ENCODE measurements around the gene IQSEC3. TPM values are rescaled to one million over a fixed set of nuclear protein-coding genes. Genes with fewer than 3 reads are reported as not detected.

IQSEC3 gene
- total RNA-seq, 2 donors from 2014 or later = 1.4 to 4.0 TPM

GRCh38 chr12:153080-153746, 86.6 kb downstream of the IQSEC3 start:
- ATAC-seq (peak; percentile 73 to 76), DNase-seq (peak; percentile 50)
- intact Hi-C loops (cut with DNase I) = no loop called here

- no peak for DNase-seq
- ATAC-seq = no peak
- intact Hi-C loops (cut with DNase I) = no loop called here
Measured at GRCh38 chr12:154058-154457, 87.5 kb downstream of the IQSEC3 start.

DNA sequence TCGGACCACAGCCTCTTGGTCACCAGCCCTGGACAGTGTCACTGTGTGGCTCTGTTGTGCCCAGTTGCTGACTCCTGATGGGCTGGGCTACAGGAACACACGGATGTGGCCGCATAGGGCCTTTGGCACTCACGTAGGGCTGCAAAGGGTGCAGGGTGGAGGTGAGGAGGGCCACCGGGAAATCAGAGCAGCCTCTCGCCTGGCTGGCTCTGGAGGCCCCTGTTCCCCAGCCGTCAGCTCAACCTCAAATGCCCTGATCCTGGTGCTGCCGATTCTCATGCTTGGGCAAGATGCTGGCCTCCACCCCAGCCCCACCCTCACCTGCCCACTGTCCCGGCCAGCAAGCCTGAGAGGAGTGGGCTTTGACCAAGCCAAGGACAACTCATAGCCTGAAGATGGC, 88.4 kb downstream of the IQSEC3 start:
- intact Hi-C loops (cut with DNase I) = no loop called here
- no peak for ATAC-seq
- no peak for DNase-seq

DNA sequence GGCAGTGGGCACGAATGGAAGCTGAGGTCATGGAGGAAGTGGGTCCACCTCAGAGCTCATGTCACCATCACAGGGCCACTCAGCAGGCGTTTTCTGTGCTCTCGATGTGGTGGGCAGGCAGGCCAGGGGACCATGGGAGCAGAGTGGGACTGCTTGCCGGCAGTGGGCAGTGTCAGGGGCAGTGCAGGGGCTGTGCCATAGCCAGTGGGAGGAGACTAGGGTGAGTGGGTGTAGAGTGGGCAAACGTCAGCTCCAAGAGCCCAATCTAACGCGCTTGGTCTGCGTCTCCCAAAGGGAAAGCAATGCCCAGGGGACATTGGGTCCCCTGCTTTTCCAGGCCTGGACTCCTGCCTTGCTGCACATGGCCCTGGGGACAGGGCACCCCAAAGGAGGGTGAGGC, 89.1 kb downstream of the IQSEC3 start:
- intact Hi-C loops (cut with DNase I) = no loop called here
- ATAC-seq = no peak
- no peak for DNase-seq

DNA sequence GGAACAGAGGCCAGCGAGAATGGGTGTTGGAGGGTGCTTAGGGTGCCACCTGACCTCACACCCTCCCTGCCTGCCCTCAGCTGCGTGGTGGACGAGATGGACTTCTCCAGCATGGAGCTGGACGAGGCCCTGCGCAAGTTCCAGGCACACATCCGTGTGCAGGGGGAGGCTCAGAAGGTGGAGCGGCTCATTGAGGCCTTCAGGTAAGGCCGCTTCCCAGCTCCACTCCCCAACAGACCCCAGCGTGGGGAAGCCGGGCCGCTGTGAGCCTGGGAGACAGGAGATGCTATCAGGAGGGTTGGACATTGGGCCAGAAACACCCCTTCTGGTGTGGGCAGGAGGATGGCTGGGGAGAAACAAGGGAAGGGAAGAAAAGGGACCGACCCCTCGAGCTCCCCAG, 90.4 kb downstream of the IQSEC3 start:
- intact Hi-C loops (cut with DNase I) = no loop called here
- ATAC-seq (no peak), DNase-seq (no peak)

DNA sequence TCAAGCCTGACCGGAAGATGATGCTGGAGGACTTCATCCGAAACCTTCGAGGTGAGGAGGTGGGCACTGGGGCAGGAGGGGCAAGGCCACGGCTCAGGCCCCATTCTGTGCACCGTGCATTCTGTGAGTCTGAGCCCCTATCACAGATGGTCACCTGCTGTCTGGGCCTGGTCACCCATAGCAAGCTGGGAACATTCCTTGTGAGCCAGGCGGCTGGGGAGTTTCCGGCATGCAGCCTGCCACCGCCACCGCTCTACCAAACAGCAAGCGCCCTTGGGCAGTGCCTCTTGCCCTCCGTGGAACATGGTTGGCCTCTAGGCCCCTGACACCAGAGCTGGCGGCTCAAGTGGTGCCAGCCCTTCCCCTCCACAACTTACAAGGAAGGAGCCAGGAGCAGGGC, 91.1 kb downstream of the IQSEC3 start:
- DNase-seq = no peak
- intact Hi-C loops (cut with DNase I) = no loop called here
- no peak for ATAC-seq

- intact Hi-C loops (cut with DNase I) = no loop called here
- ATAC-seq = no peak
- DNase-seq = no peak
Measured at GRCh38 chr12:159156-159782, 92.7 kb downstream of the IQSEC3 start.

DNA sequence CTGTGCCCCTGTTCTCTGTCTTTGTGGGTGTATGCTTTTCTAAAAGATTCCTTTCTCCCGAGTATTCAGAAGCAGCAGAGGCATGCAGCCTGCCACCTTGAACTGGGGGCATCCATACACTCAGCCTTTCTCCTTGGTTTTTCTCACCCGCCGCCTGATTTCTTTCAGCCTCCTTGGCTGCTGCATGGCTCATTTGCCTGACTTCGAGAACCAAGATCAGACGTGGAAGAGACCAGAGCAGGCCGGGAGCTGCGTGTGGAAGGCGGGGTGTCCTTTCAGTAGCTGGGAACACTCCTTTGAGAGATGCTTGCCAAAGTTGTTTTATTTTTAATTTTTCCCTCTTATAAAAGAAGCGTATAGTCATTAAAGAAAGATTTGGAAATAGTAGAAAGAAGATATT, 94.3 kb downstream of the IQSEC3 start:
- intact Hi-C loops (cut with DNase I) = no loop called here
- no peak for DNase-seq
- ATAC-seq = no peak

DNA sequence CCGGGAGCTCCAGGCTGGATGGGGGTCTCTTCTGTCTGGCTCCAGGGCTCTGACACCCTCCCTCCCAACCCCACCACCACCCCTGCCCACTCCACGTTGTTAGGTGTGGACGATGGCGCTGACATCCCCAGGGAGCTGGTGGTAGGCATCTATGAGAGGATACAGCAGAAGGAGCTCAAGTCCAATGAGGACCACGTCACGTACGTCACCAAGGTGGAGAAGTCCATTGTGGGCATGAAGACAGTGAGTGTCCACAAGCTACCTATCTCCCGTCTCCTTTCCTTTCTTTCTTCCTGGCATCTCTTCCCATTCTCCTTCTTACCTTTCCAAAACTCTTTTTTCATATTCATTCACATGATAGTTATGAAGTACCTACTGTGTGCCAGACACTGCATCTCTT, 95.3 kb downstream of the IQSEC3 start:
- ATAC-seq (no peak), DNase-seq (no peak)
- intact Hi-C loops (cut with DNase I) = no loop called here

DNA sequence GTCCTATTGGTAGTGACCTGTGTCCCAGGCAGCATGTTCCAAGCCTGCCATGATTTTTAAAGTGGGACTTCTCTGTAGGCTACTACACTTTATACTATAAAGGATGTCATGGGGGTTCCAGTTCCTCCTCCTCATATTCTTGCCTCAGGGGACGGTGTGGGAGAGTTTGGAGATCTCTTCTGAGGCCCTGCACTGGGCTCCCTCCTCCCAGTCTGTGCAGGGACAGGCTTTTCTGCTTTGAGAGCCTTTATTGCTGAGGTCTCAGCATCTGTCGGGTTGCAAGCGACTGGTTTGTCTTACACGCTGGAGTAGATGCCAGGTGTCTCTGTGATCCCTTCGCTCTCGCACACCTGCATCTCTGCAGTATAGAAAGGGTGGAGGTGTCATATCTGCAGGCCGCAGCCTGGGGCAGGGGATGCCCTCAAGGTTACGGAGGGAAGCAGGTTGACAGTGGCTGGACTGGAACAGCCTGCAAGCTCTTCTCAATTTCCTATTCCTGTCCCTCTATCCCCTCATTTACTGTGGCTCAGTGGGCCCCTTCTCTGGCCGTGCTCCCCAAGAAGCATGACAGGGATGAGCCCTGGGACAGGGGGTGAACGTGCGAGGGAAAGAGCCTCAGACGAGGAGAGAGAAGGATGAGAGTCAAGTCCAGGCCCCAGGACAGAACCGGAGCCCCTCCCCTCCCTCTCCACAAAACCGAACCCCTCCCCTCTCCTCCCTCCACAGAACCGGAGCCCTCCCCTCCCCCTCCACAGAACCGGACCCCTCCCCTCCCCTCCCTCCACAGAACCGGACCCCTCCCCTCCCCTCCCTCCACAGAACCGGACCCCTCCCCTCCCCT, 96.1 kb downstream of the IQSEC3 start:
- intact Hi-C loops (cut with DNase I) = no loop called here
- no peak for DNase-seq

GRCh38 chr12:163406-163986, 96.9 kb downstream of the IQSEC3 start:
- ATAC-seq (no peak), DNase-seq (no peak)
- intact Hi-C loops (cut with DNase I) = no loop called here

More for the DNA sequence above, 96.1 kb downstream of the IQSEC3 start:
- ATAC-seq = no peak

DNA sequence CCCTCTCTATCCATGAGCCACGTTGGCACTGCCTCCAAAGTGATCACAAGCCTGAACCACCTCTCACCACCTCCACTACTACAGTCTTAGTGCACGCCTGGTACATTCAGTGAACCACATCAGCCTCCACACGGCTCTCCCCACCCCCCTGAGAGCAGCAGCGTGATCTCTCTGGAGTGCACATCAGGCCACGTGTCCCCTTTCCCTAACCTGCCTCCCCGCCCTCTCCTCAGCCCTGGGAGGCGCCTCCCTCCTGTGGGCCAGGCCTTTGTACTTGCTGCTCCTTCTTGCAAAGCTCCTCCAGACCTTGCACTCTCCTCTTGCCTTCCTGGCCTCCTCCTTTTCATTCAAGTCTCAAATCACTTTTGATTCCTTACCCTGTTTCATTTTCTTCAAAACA, 97.6 kb downstream of the IQSEC3 start:
- intact Hi-C loops (cut with DNase I) = no loop called here
- ATAC-seq = no peak
- no peak for DNase-seq

DNA sequence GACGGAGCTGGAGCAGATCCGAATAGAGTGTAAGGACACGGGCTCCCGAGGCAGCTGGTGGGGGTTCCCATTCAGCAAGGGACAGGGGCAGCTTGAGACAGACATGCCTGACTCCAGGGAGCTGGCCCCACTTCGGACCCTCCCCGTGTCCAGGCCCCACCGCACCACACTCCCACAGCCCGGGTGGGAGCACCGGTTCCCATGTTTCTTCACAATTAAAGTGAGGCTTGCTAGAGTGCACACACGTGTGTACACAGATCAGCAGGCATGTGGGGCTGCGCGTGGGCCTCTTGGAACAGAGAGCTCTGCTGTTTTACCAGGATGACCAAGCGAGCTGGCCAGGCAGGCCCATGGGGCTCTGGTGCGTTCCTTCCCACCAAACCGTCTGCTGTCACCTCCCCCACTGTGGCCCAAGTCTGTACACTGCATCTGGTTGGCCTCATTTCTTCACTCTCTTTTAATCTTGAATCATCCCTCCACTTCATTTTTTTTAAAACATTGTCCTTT, 99.3 kb downstream of the IQSEC3 start:
- DNase-seq = no peak
- ATAC-seq = no peak

GRCh38 chr12:166425-167075, 100.0 kb downstream of the IQSEC3 start:
- no peak for ATAC-seq
- no peak for DNase-seq
- intact Hi-C loops (cut with DNase I) = no loop called here

More for the DNA sequence above, 99.3 kb downstream of the IQSEC3 start:
- intact Hi-C loops (cut with DNase I) = no loop called here

DNA sequence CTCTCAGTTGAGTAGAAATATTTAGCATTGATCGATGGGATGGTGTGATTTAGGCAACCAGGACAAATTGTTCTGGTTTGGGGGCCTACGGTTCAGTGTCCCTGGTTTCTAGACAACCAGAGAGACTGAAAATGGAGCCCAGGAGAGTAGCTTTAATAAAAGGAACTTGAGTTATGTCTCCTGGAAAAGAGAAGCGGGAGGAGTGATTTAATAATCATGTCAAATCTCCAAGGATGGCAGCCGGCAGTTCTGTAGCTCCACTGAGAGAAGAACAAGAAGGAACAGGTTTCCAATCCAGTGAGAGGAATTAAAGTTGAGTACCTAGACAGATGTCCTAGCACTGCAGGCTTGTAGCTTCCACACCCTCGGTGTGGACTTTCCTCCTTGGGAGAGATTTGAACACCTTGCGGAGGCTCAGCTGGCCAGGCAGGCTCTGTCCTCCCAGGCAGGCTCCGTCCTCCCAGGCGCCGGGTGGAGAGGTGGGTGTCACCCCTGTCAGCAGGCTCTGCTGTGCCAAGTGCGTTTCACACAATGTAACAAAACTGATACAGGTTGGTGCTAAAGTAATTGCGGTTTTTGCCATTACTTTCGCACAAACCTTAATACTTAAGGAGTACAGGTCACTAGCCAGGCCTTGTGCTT, 101.5 kb downstream of the IQSEC3 start:
- intact Hi-C loops (cut with DNase I) = no loop called here
- DNase-seq (no peak), ATAC-seq (no peak)

DNA sequence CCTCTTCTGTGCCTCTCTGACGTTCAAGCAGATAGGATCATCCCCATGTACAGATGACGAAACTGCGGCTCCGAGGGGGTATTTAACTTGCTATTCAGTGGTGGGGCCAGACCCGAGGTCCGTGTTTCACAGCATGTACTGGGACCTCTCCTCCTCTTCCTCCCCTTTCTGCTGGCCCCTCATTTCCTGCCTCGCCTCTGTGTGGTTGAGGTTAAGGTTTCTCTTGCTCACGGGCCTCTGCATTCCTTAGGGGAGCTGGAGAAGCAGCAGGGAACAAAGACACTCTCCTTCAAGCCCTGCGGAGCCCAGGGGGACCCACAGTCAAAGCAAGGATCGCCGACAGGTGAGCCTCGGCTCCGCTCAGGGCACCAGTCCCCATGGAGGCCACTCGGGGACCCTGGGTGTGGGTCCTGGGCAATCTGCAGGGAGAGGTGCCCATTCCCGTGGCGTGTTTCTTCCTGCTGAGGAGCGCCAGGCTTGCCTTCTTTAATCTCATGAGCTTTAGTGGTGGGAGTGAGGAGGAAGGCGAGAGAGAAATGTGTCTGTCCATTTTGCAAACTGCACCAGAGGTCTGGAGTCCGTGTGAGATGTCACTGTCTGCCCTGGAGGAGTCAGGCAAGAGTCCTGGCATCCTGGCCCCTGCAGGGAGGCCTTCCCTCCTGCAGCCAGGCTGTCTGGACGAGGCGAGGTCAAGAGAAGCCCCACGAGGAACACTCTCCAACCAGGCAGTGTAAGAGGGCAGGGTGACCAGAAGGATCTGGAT, 102.4 kb downstream of the IQSEC3 start:
- ATAC-seq (no peak), DNase-seq (no peak)

GRCh38 chr12:169528-170370, 103.2 kb downstream of the IQSEC3 start:
- ATAC-seq (no peak), DNase-seq (no peak)
- intact Hi-C loops (cut with DNase I) = no loop called here

More for the DNA sequence above, 102.4 kb downstream of the IQSEC3 start:
- intact Hi-C loops (cut with DNase I) = no loop called here

Measured in left cardiac atrium (tissue), 4 donors.